Nucleus accumbens (tissue), 56 donors: ENCODE measurements around the gene KCNQ1.

ENCODE experiments used
- DNase-seq, 56 donors: peaks; one replicate each; lab custom pipeline; 2025; lab: John Stamatoyannopoulos, UW

The KCNQ1 gene

DNA sequence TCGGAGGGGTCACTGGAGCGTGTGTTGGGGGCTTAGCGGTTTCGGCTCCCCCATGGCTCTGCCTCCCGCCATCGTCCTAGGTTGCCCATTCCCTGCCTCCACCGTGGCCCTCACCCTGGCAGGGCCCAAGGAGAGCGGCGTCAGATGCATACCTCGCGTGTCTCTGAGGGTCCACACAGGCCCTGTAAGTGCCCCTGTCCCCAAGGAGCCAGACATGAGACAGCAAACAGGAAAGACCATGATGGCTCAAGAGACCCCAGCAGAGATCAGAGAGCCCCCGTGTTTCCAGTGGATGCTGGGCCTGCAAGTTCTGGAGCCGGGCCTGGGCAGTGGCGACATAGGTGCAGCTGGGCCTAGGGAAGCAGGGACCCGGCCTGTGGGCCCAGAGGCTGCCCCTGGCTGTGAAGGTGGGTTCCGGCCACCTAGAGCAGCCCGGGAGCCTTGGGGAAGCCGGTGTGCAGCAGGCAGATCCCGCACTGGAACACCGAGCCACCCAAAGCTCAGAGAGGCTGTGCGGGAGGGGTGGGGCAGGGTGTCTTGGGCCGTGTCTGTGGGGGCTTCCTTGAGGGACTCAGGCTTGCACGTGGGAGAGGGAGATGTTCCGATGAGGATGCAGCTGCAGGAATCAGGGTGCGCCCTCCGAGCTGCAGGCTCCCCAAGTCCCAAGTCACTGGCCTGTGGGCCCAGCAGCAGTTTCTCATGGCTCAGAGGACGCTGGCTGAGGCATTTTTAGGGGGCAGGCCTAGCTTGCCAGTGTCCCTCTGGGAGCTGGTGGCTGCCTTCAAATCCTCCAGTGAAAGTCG lies 128.6 kb downstream of the KCNQ1 start:
- DNase-seq = no peak

DNA sequence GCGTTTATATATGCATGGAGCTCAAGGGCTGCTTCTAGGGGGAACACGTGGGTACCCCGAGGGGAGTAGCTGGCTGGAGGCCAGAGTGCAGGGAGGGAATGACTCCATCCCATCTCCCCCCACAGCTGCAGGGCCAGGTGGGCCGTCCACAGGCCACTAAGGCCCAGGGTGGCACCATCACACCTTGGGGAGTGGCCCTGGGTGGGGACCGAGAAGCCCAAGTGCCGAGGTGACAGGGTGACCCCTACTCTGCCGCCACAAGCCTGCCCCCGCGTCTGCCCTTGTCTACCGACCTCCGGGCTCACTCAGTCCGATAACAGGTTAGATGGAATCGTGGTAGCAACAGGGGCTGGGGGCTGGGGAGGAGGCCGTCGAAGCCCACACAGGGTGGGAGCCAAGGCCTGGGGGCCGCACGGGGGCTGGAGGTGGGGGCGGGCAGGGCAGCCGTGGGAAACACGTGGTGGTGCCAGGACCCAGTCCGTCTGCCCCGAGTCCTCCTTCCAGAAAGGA lies 129.3 kb downstream of the KCNQ1 start:
- no peak for DNase-seq

DNA sequence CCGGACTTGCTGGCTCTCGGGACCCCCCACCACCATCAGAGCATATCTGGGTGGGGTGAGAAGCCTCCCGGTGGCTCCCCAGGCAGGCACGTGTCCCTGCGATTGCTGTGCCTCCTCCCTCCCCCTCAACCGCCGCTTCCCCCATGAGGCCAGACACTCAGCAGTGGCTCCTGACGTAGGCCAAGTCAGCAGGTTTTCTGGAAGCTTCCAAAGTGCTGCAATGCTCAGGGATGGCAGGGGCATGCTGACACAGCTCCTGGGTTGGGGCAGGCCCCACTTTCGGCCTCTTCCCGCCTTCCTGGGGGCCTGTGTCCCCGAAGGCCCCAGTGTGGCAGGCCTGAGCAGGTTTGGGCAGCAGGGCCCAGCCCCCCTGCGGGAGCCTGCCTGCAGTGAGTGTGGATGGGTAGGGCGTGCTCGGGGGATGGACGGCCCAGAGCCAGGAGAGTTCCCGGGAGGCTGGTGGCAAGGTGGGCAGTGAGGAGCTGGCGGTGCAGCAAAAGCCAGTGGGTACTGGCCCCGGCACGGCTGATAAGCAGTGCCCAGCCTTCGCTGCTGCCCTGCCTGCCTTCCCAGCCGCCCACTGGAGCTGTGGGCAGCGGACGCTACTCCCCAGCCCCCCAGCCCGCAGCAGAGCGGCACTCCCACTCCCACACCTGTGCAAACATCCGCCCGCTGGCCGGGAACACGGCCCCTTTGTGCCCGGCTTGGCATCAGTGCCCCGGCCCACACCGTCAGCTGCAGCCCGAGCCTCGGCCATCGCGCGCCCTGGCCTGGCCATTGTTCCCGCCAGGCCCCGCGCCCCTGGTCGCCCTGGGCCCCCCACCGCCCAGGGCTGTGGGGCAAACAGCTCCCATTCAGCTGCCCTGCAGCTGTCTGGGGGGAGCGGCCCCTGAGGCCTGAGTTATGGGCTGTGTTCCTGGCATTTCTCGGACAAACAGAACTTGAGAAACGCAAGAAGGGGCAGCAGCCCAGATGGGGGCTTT lies 130.0 kb downstream of the KCNQ1 start:
- DNase-seq = peak in 31 of 56 donors; percentile 13 to 84 (median 46)

DNA sequence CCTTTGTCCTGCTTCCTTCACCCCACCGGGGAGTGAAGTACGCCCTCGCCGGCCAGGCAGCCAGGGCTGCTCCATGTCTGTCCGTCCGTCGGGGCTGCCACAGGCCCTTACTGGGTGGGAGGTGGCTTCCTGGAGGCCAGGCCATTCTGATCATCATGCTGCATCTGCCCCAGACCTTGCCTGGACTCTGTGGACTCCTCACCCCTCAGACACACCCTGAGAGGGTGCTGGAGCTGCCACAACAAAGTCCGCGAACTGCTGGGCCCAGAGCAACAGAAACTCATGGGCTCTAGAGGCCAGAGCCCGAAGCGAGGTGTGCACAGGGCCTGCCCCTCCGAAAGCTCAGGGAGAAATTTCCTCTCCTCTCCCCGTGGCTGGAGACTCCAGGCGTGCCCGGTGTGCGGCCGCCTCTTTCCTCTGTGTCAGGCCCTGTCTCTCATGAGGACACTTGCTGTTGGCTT lies 130.8 kb downstream of the KCNQ1 start:
- no peak for DNase-seq

DNA sequence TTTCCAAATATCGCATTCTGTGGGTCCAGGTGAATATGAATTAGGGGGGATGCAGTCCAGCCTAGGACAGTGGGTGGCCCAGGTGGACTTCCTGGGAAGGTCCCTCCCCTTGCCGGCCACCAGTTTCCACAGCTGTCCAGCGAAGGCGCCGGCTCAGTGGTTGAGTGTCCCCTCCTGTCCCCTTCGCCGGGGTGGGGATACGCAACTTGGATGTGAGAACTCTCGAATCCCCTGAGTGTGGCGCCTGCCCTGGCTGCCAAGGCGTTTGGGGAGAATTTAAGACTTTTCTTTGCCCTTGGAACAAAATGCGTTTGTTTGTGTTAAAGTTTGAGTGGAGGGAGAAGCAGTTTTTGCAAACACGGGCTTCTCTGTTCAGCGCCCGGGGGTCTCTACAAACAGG lies 131.3 kb downstream of the KCNQ1 start:
- DNase-seq = no peak

DNA sequence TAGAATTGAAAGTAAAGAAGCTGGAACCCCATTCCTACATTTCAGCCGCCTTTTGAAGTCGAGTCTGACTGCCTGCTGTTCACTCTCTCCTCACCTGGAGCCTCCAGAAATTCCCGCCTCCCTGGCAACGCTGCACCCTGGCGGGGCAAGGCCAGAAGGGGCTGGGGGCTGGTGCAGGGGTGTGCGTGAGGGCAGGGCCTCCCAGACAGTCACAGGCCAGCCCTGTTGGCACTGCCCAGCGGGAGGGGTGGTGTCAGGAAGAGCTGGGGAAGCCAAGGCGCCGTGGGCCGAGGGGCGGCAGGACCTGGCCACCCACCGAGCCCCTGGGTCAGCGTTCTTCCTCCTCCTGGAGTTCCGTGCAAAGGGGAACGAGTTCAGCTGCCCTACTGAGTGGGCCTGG lies 131.7 kb downstream of the KCNQ1 start:
- no peak for DNase-seq

DNA sequence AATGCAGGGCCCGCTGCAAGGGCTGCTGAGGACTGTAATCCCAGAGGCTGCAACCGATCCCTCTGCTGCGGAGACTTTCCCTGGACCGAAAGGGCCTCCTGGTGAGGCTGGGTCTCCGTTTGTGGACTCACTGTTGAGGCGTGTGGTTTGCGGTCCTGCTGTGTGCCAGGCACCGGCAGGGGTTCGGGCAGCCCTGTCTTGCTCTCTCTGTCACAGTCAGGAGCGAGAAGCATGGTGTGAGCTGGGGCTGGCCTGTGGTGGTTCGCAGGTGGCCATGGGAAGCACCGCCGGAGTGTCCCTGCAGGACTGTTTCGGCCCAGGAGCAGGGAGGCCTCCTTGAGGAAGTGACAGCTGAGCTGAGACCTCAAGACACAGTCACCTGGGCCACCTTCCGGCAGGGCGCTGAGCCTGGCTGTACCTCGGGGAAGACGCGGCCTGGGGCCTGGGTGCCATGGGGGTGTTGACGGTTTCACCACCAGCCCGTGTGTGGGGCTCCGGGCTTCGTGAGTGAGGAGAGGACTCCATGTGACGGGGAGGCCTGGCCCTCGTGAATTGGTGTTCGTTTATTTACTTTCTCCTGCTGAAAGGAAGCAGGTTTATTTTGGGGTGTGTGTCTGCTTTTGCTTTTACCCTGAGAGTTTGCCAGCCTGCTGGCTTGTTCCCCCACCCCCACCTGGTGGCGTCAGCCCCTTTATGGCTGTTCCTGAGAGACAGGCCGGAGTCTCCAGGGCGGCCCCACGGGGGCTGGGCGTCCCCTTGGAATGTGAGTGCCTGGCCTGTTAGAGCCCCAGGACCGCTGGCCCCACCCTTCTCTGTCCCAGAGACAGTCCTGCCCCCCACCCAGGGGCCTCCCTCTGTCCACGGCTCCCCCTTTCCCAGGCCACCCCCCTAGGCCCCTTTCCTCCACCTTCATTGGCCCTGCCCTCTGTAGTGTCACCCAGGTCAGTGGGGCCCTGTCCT lies 132.5 kb downstream of the KCNQ1 start:
- no peak for DNase-seq

DNA sequence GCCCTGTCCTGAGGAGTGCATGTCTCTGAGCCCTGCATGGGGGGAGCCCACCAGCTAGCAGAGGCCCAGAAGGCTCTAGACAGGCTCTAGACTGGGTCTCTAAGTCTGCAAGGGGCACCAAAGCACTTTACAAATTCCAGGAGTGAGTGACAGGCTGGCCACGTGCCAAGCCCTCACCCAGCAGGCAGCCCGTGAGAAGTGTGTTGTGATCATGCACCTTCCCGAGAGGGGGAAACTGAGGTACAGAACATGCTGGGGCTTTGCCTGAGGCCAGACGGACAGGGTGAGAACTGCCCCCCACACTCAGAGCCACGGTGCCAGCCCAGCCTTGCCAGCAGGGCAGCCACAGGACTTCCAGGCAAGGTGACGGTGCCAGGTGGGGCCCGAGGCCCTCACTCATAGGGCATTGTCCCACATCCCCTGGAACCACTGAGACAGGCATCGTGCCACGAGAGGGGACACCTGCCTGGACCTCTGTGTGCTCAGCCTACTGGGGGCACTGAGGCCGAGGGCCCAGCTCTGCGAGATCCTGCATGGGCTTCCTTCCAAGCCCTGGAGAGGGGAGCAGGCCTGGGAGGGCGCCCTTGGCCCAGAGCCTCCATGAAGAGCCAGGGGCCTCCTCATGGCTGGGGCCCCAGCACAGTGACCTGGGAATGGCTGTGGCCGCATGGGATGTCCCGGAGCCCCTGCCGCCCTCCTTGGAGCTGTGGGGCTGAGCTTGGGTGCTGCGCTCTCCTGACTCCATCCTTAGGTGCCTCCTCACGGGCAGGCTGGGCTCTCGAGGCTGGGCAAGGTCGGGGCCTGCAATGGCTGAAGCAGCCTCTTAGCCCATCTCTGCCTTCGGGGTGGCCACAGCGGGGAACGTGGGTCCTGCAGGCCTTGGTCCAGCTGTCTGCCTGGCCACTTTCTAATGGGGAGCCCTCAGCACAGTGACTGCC lies 133.5 kb downstream of the KCNQ1 start:
- DNase-seq = no peak

DNA sequence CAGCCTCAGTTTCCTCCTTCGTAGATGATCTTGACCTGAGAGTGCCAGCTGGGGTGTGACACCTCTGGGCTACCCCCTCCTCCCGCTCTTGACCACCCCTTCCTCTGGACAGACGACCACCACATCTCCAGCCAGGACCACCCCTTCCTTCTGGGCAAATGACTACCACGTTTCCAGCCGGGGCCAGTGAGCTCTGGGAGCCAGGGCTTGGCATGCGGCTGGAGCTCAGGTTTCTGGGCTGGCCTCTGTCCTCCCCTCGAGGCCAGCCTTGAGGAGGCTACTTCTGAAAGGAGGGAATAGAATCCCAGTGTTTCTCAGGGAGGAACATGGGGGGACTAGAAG lies 134.1 kb downstream of the KCNQ1 start:
- no peak for DNase-seq

DNA sequence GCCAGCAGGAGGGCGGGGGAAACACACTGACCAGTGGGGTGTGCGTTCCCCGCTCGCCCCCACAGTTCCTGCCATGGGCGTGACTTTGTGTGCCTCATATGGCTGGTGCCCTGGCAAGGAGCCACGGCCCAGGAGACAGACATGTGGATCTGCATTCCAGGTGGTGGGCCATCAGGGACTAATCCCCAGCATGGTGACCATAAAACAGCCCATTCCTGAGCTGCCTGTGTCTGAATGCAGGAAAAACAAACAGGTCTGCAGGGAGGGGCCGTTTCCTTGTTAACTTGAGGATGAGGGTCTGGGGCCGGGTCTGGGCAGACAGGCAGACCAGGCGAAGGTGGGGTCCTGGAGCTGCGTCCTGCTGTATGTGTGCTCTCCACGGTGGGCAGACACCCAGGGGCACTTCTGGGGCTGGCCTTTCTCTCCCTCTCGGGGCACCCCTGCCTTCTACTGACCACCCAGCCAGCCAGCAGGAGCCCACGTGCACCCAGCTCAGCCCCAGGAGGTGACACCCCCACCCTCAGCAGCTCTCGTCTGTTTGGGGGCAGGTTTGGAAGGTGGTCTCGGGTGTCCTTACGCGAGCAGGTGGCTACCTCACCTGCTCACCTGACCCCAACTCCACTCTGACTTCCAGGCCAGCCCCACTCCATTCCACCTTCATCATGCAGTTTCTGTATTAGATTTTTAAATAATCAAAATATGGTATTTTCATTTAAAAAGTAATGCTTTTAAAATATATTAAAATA lies 134.7 kb downstream of the KCNQ1 start:
- DNase-seq = no peak

DNA sequence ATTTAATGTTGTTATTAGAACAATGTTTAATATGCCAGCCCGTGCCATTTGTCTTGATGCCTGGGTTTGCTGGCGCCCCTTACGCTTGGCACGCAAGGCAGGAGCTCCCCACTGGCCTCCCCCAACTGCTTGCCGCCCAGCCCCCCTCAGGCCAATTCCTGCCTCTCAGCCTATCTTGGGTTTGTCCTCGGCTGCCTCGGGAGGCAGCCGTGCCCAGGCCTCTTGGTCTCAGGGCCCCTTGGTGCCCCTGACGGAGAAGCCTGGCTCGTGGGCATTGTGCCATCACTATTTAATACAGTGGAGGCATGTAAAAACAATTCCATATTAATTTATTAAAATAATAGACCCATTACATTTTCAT lies 135.2 kb downstream of the KCNQ1 start:
- DNase-seq = no peak

DNA sequence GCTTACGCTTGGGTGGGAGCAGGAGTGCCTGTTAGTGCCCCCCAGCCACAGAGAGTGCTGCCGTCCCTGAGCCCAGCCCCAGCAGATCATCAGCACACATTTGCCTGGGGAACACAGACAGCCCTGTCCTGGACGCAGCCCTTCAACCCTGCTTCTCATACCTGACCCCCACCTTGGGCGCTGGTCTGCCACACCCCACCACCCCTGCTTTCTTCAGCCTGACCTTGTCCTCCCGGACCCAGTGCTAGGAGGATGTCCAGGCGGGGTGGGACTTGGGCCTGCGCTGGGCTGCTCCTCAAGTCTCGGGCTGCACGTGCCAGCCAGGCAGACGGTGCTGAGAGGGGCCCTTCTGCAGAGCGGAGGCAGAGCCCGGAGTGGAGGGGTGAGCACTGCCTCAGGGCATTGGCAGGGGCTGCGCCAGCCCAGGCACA lies 135.8 kb downstream of the KCNQ1 start:
- no peak for DNase-seq

DNA sequence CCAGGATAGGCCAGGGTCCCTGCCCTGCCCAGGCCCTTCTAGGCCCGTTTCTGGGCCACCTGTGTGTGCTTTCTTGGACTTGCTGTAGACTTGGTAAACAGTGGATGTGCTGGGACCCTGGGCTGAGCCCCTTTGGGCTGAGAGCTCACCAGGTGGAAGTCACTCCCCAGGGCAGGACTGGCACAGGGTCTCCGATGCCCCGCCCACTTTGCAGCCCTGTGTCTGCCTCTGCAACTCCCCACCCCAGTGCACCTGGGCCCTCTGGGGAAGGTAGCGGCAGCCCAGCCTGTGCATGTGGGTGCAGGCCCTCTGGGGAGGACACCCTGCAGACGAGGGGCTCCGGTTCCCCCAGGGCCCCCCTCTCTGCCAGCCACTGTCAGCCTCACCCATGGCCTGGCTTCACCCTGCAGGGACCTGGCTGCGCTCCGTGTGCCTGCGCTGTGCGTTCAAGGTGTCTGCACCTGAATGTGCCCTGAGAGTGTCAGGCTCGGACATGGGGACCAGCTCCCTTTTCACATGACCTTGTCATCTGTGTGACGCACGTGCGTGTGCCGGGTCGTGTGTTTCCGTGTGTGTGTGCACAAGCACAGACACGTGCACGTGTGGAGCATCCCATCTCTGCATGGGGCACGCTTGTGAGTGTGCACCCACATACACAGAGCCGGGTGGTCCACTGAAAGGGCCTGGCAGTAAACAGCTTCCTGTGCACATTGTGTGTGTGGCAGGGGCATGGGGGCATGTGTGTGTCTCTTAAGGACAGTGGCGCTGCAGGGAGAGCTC lies 136.5 kb downstream of the KCNQ1 start:
- DNase-seq = no peak

DNA sequence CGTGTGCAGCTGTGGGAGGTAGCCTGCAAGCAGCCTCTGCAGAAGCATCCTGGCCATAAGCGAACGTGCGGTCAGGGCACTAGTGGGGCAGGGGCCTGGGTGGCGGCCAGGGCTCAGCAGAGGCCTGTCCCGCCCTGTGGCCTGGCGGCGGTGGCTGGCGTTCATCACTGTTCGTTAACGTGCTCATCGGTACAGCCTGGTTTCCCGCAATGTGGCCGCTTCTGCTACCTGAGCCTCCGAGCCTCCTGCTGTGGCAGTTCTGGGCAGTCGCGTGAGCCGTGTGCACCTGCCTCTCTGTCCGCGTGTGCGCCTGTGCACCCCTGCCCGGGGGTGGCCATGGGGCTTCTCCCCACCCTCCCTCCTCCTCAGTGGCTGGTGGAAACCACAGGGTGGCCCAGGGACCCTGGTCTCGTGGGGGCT lies 137.1 kb downstream of the KCNQ1 start:
- DNase-seq = no peak

DNA sequence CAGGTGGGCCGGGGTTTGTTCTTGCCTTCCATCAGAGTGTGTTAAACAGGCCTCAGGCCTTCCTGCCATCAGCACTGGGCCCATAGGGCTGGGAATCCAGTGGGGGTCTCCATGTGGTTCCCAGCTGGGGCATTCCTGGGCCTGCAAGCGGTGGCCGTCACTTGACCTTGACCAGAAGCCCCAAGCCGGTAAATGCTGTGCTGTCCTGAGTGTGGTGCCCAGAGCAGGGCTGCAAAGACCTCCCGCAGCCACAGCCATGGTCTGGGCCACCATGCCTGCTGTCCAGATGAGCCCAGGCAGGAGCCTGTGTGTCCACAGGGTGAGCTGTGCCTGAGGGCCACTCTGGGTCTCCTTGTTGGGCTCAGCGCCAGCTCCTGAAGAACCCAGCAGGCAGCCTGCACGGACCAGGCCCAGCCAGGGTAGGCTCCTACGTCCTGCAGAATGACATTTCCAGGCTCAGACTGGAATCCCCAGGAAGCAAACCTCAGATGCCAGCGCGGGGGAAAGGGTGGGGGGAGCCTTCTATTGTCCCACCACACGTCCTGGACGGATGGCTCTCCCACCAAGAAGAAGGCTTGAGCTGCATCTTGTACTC lies 137.6 kb downstream of the KCNQ1 start:
- no peak for DNase-seq

DNA sequence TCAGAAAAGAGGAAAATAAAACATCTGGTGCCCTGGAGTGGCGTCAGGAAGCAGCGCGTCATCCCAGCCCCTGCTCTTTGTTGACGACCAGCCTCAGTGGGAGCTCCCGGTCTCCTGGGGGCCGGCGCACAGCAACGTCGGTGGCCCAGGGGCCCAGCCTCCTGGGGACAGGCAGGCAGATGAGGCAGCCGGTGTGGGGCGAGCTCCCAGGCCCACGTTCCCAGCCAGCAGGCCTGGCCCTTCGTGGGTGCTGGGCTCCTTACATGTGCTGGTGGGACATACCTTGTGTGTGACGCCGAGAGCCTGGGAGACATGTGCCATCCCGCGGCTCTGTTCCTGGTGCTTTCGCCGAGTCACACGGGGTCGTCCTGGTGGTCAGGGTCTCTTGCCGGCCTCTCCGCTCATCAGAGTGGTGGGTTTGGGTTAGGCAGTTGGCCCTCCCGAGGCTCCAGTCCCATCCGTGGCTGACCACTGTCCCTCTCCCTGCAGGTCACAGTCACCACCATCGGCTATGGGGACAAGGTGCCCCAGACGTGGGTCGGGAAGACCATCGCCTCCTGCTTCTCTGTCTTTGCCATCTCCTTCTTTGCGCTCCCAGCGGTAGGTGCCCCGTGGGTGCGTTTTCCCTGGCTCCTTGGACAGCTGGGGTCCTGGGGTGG lies 138.3 kb downstream of the KCNQ1 start:
- DNase-seq = no peak

DNA sequence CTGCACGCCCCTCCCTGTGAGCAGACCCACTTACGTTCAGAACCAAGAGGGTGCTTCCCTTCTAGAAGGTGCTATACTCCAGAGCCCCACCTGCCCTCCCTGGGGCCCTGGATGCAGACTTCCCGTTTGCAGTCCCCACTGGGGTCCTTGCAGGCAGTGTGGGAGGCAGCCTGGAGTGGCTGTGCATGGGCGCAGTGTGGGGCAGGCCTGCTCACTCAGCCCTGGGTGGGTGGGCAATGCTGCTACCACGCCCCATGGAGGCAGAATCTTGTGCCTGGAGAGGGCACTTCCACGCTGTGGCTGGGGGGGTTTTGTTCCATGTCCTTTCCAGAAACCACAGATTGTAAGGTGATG lies 138.8 kb downstream of the KCNQ1 start:
- DNase-seq = no peak
